Activated T-helper 17 cell treated with anti-CD3 and anti-CD28 coated beads, Interleukin-2, amount 50 U/mL, for 72 hours (primary cell): ENCODE measurements around the gene SERGEF. TPM values are rescaled to one million over a fixed set of nuclear protein-coding genes. Genes with fewer than 3 reads are reported as not detected.
"Not testable (repeated sequence)": the region's sequence is repeated elsewhere in the genome, so short reads cannot be mapped to it uniquely, and the experiment has no call there.

ENCODE experiments used
- ATAC-seq: fragments of 150-1000 bp; cut with Tn5 transposase; replicated peaks from 2 replicates; pipeline ENCODE4 v1.10.0; 2021; ENCODE audit warnings: mild to moderate bottlenecking, moderate library complexity
- H3K27ac Mint-ChIP-seq: one replicate; pipeline ENCODE4 v1.8.0; 2022; ENCODE audit warnings: mixed read lengths
- H3K27me3 Mint-ChIP-seq: one replicate; pipeline ENCODE4 v1.8.0; 2022; ENCODE audit warnings: mixed read lengths
- H3K36me3 Mint-ChIP-seq: one replicate; pipeline ENCODE4 v1.8.0; 2022; ENCODE audit warnings: low read depth, mild to moderate bottlenecking, mixed read lengths
- H3K4me1 Mint-ChIP-seq: one replicate; pipeline ENCODE4 v1.8.0; 2022; ENCODE audit warnings: mixed read lengths
- H3K4me3 Mint-ChIP-seq: one replicate; pipeline ENCODE4 v1.8.0; 2022; ENCODE audit warnings: mild to moderate bottlenecking, mixed read lengths
- H3K9me3 Mint-ChIP-seq: one replicate; pipeline ENCODE4 v1.8.0; 2022; ENCODE audit warnings: mixed read lengths
- total RNA-seq, 2 donors: library from RNA; stranded (reverse); gene quantifications; one replicate each; pipeline ENCODE4 v1.2.3, GENCODE V29; 2022

The SERGEF gene
- total RNA-seq, 2 donors from 2014 or later, result 47.9 to 76.0 TPM

- Mint-ChIP-seq H3K36me3 (peaks cover 11% of the 10 kb centered on the region), H3K4me3 (no peak overlapping the region), H3K27me3 (no peaks in the 10 kb centered on the region), H3K4me1 (no peaks in the 10 kb centered on the region), H3K9me3 (no peaks in the 10 kb centered on the region), H3K27ac (no peak overlapping the region)
- ATAC-seq, result no peak
Measured at GRCh38 chr11:17894929-17895658, 117.8 kb downstream of the SERGEF start.

DNA sequence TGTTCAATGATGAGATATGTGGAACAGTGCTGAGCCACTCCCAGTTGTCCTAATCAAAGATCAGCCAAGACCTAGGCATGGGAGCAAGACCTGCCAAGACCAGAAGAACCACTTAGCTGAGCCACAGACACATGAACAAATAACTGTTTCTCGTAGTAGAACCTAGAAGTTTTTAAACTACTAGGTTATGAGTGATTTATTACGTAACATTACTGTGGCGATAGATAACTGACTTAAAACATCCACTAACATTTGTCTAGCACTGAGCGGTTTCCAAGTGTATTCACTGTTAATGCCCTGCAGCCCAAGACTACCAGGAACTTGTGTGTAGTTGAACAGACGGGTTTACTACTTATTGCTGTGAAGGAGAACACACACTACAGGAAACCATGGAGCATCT lies 120.4 kb downstream of the SERGEF start:
- H3K4me3 Mint-ChIP-seq, result no peak overlapping the region
- ATAC-seq, result no peak
- H3K27me3 Mint-ChIP-seq, result no peaks in the 10 kb centered on the region
- no peak overlapping the region for H3K27ac Mint-ChIP-seq
- H3K4me1 Mint-ChIP-seq, result no peaks in the 10 kb centered on the region
- H3K9me3 Mint-ChIP-seq, result no peaks in the 10 kb centered on the region
- peaks cover 21% of the 10 kb centered on the region for H3K36me3 Mint-ChIP-seq

GRCh38 chr11:17890325-17890724 lies 122.5 kb downstream of the SERGEF start:
- Mint-ChIP-seq H3K27ac (no peak overlapping the region), H3K4me3 (no peak overlapping the region), H3K36me3 (peaks cover 21% of the 10 kb centered on the region), H3K27me3 (no peaks in the 10 kb centered on the region), H3K4me1 (no peaks in the 10 kb centered on the region), H3K9me3 (no peaks in the 10 kb centered on the region)
- no peak for ATAC-seq

GRCh38 chr11:17887779-17888178 lies 125.1 kb downstream of the SERGEF start:
- H3K4me1 Mint-ChIP-seq, result no peaks in the 10 kb centered on the region
- no peaks in the 10 kb centered on the region for H3K9me3 Mint-ChIP-seq
- no peak overlapping the region for H3K27ac Mint-ChIP-seq
- no peak for ATAC-seq
- no peaks in the 10 kb centered on the region for H3K27me3 Mint-ChIP-seq
- peaks cover 15% of the 10 kb centered on the region for H3K36me3 Mint-ChIP-seq
- no peak overlapping the region for H3K4me3 Mint-ChIP-seq

GRCh38 chr11:17883946-17884345 lies 128.9 kb downstream of the SERGEF start:
- no peak for ATAC-seq
- Mint-ChIP-seq H3K27me3 (no peaks in the 10 kb centered on the region), H3K9me3 (no peaks in the 10 kb centered on the region), H3K27ac (no peak overlapping the region), H3K36me3 (peaks cover 1% of the 10 kb centered on the region), H3K4me1 (no peaks in the 10 kb centered on the region), H3K4me3 (no peak overlapping the region)

GRCh38 chr11:17883057-17883456 lies 129.8 kb downstream of the SERGEF start:
- no peak for ATAC-seq
- H3K27me3 Mint-ChIP-seq, result no peaks in the 10 kb centered on the region
- H3K4me3 Mint-ChIP-seq, result no peak overlapping the region
- H3K9me3 Mint-ChIP-seq, result no peaks in the 10 kb centered on the region
- H3K36me3 Mint-ChIP-seq, result peaks cover 10% of the 10 kb centered on the region
- H3K27ac Mint-ChIP-seq, result no peak overlapping the region
- H3K4me1 Mint-ChIP-seq, result no peaks in the 10 kb centered on the region

DNA sequence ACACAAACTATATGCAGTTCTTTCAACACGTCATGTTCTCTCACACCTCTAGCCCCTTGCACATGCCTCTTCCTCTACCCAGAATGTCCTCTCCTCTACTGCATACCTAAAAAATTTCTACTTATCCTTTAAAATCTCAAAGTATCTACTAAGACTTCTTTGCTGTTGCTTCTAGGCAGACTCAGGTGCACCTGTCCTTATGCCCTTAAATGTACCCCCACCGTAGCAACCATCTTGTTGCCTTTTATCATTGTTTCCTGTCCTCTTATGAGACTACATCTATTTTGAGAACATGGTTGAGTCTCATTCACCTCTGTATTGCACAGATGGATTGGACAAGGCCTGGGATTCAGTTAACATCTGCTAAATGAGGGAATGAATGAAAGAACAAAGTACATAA lies 134.1 kb downstream of the SERGEF start:
- no peaks in the 10 kb centered on the region for H3K4me1 Mint-ChIP-seq
- H3K27ac Mint-ChIP-seq, result no peak overlapping the region
- no peaks in the 10 kb centered on the region for H3K9me3 Mint-ChIP-seq
- ATAC-seq, result no peak
- H3K36me3 Mint-ChIP-seq, result peaks cover 24% of the 10 kb centered on the region
- no peaks in the 10 kb centered on the region for H3K27me3 Mint-ChIP-seq
- no peak overlapping the region for H3K4me3 Mint-ChIP-seq

DNA sequence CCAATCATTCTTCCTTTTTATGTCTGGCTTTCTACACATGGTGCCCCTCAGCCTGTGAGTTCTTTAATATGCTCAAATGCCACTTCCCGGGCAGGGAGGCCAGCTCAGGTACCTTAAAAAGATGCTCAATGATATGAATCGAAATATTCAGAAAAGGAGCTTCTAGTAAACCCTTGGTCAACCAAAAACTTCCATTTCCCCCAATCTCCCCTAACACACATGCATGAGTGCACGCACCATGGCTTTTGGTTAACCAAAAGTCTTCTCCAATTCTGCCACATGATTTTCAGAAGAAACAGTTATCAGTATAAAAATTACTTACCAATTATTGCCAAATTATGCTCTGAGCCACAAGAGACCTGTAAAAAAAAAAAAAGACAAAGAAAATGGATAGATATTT lies 135.0 kb downstream of the SERGEF start:
- no peaks in the 10 kb centered on the region for H3K9me3 Mint-ChIP-seq
- ATAC-seq, result no peak
- H3K4me1 Mint-ChIP-seq, result no peaks in the 10 kb centered on the region
- H3K36me3 Mint-ChIP-seq, result peaks cover 32% of the 10 kb centered on the region
- H3K4me3 Mint-ChIP-seq, result no peak overlapping the region
- no peaks in the 10 kb centered on the region for H3K27me3 Mint-ChIP-seq
- no peak overlapping the region for H3K27ac Mint-ChIP-seq

DNA sequence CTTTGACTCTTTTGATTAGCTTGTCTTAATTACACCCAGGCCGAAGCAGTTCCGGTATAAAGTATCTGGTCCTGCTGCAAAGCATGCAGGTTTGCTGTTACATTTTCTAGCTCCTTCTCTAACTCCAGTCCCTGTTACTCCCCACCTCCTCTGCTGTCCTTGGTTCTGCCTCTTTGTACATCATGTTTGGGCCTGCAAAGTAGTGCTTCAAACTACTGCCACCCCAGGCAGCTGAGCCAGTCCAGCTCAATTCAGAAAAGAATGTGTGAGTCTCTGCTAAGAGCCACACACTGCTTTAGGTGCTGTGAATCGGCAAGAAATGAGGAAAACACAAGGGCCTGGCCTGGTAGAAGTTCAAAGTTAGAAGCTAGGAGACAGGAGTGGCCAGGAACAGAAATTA lies 136.0 kb downstream of the SERGEF start:
- no peak for ATAC-seq
- Mint-ChIP-seq H3K36me3 (peaks cover 38% of the 10 kb centered on the region), H3K4me3 (no peak overlapping the region), H3K27ac (no peak overlapping the region), H3K9me3 (no peaks in the 10 kb centered on the region), H3K27me3 (no peaks in the 10 kb centered on the region), H3K4me1 (no peaks in the 10 kb centered on the region)

DNA sequence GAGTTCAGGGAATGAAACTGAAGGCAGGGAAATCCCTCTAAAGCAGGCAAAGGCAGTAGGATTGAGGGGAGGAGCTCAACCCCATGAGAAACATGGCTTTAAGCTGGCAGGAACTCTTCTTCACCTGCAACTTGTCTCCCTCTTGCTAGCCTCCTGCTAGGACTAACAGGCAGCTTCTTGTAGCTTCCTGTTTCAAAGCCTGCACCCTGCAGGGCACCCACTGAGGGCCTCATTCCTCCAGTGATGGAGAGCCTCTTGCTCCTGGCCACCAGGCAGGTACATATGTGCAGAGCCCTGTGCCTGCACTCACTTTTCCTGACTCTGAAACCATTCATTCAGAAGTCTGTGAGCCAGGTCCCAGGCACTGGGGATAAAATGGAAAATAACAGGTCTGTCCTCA lies 137.0 kb downstream of the SERGEF start:
- H3K4me3 Mint-ChIP-seq, result no peak overlapping the region
- no peaks in the 10 kb centered on the region for H3K9me3 Mint-ChIP-seq
- ATAC-seq, result no peak
- H3K27ac Mint-ChIP-seq, result no peak overlapping the region
- peaks cover 38% of the 10 kb centered on the region for H3K36me3 Mint-ChIP-seq
- no peaks in the 10 kb centered on the region for H3K27me3 Mint-ChIP-seq
- no peaks in the 10 kb centered on the region for H3K4me1 Mint-ChIP-seq

DNA sequence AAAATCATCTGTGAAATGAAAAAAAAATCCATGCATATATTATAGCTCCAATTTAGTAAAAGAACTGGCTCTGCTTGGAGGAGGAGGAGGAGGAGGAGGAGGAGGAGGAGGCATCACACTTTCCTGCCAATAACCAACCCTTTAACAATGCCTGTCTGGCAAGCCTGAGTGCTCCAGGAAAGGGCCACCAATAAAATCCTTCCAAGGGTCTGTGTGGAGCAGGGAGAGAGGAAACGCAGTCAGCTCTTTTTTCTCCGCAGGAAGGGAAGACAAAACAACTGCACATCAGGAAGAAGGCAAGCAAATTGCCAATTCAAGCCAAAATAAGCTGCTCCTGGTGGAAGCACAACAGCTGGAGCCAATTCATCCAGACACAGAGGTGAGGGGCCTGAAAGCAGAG lies 139.3 kb downstream of the SERGEF start:
- peaks cover 5% of the 10 kb centered on the region for H3K9me3 Mint-ChIP-seq
- H3K36me3 Mint-ChIP-seq, result peaks cover 44% of the 10 kb centered on the region
- no peak overlapping the region for H3K27ac Mint-ChIP-seq
- ATAC-seq, result no peak
- H3K27me3 Mint-ChIP-seq, result no peaks in the 10 kb centered on the region
- H3K4me3 Mint-ChIP-seq, result no peak overlapping the region
- no peaks in the 10 kb centered on the region for H3K4me1 Mint-ChIP-seq

- not testable (repeated sequence) for H3K9me3 Mint-ChIP-seq, ATAC-seq, H3K4me1 Mint-ChIP-seq, H3K27ac Mint-ChIP-seq, H3K27me3 Mint-ChIP-seq, H3K4me3 Mint-ChIP-seq
- peaks cover 32% of the 10 kb centered on the region for H3K36me3 Mint-ChIP-seq
Measured at GRCh38 chr11:17868398-17868797, 144.4 kb downstream of the SERGEF start.

- H3K36me3 Mint-ChIP-seq, result peaks cover 28% of the 10 kb centered on the region
- no peak for ATAC-seq
Measured at GRCh38 chr11:17867341-17867740, 145.5 kb downstream of the SERGEF start.

GRCh38 chr11:17865765-17866428 lies 146.9 kb downstream of the SERGEF start:
- Mint-ChIP-seq H3K27ac (no peak overlapping the region), H3K4me3 (no peak overlapping the region), H3K27me3 (no peaks in the 10 kb centered on the region), H3K36me3 (peaks cover 27% of the 10 kb centered on the region), H3K4me1 (peaks cover 5% of the 10 kb centered on the region), H3K9me3 (peaks cover 5% of the 10 kb centered on the region)
- ATAC-seq, result no peak

More at GRCh38 chr11:17867341-17867740, 145.5 kb downstream of the SERGEF start:
- Mint-ChIP-seq H3K9me3 (peaks cover 5% of the 10 kb centered on the region), H3K4me3 (no peak overlapping the region), H3K4me1 (peaks cover 5% of the 10 kb centered on the region), H3K27ac (no peak overlapping the region), H3K27me3 (no peaks in the 10 kb centered on the region)

DNA sequence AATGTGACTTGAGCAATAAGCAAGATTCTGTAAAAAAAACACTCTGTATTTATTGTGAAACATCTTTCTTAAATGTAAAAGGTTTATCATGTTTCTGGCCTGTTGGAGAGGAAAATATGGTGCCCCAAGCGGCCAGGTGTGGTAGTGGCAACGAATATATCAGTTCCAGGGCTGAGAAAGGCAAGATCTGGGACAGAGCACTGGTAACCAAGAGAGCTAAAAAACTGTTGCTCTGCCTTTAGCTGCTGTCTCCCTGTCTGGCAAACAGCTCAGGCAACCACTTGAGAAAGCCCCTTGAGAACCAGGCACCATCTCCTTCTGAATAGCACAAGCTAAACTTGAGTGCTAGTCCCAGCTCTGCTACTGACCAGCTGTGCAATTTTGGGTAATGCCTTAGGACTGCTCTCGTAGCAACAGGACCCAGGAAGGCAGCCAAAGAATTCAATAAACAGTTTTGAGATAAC lies 148.3 kb downstream of the SERGEF start:
- H3K4me3 Mint-ChIP-seq, result no peak overlapping the region
- peaks cover 27% of the 10 kb centered on the region for H3K36me3 Mint-ChIP-seq
- H3K27me3 Mint-ChIP-seq, result no peaks in the 10 kb centered on the region
- H3K9me3 Mint-ChIP-seq, result no peaks in the 10 kb centered on the region
- H3K27ac Mint-ChIP-seq, result no peak overlapping the region
- ATAC-seq, result no peak
- H3K4me1 Mint-ChIP-seq, result peaks cover 5% of the 10 kb centered on the region
